Esophagus squamous epithelium (tissue), 4 donors: ENCODE results near the gene JUND.

ENCODE experiments used
- CTCF ChIP-seq, 6 experiments: fragments of 450-650 bp in 4 of 6; fragments of 200-600 bp in 2 of 6; sonication (generic) in 2 of 6; IDR thresholded peaks; one replicate each; pipeline ENCODE4 v1.5.1; 2016 to 2019; ENCODE audit warnings: antibody characterized with exemption in 6 of 6, mild to moderate bottlenecking in 4 of 6, moderate library complexity in 4 of 6
- POLR2A ChIP-seq, 4 donors: fragments of 450-650 bp; IDR thresholded peaks; one replicate each; pipeline ENCODE4 v1.6.1; 2017; ENCODE audit warnings: antibody characterized with exemption in 4 of 4, mild to moderate bottlenecking in 4 of 4, moderate library complexity in 3 of 4

- TF ChIP-seq CTCF (IDR thresholded peaks at IDR 0.05) = no peak
- TF ChIP-seq POLR2A (IDR thresholded peaks at IDR 0.05) = no peak
Observed at GRCh38 chr19:18261474-18261873, 19.9 kb downstream of the JUND start.
